NCI-H82 treated with DMSO at 0.1 percent for 48 hours (cell line): Measurements from ENCODE around the gene CRYBG2.
"Not testable (repeated sequence)": the region's sequence is repeated elsewhere in the genome, so short reads cannot be mapped to it uniquely, and the experiment has no call there.

Experiments used
- DNase-seq: peaks from one replicate; lab custom pipeline; 2025; ENCODE audit not compliant: unreplicated experiment; lab: John Stamatoyannopoulos, UW

Gene CRYBG2

GRCh38 chr1:26296340-26297056 lies 57.4 kb downstream of the CRYBG2 start:
- no peak for DNase-seq

- DNase-seq: no peak
These were observed 58.5 kb downstream of the CRYBG2 start for GRCh38 chr1:26295194-26296138.

- no peak for DNase-seq
These were observed 59.9 kb downstream of the CRYBG2 start for GRCh38 chr1:26293911-26294463.

GRCh38 chr1:26292735-26293134 lies 61.2 kb downstream of the CRYBG2 start:
- not testable (repeated sequence) for DNase-seq

- no peak for DNase-seq
These were observed 62.0 kb downstream of the CRYBG2 start for GRCh38 chr1:26291939-26292338.

- DNase-seq: no peak
These were observed 62.5 kb downstream of the CRYBG2 start for GRCh38 chr1:26291433-26291832.

GRCh38 chr1:26290882-26291261 lies 63.1 kb downstream of the CRYBG2 start:
- no peak for DNase-seq

- no peak for DNase-seq
These were observed 63.6 kb downstream of the CRYBG2 start for GRCh38 chr1:26290122-26290881.

- DNase-seq: no peak
These were observed 64.5 kb downstream of the CRYBG2 start for GRCh38 chr1:26289158-26290059.

GRCh38 chr1:26288311-26288941 lies 65.5 kb downstream of the CRYBG2 start:
- DNase-seq: no peak

GRCh38 chr1:26287811-26288210 lies 66.1 kb downstream of the CRYBG2 start:
- no peak for DNase-seq

- no peak for DNase-seq
These were observed 66.8 kb downstream of the CRYBG2 start for GRCh38 chr1:26287033-26287711.

- no peak for DNase-seq
These were observed 67.9 kb downstream of the CRYBG2 start for GRCh38 chr1:26286064-26286416.

- no peak for DNase-seq
These were observed 68.4 kb downstream of the CRYBG2 start for GRCh38 chr1:26285366-26286063.

GRCh38 chr1:26284597-26285347 lies 69.2 kb downstream of the CRYBG2 start:
- DNase-seq: peak; percentile 20

GRCh38 chr1:26283871-26284596 lies 69.9 kb downstream of the CRYBG2 start:
- no peak for DNase-seq

GRCh38 chr1:26283279-26283853 lies 70.6 kb downstream of the CRYBG2 start:
- no peak for DNase-seq
